GM10248 (cell line): ENCODE results near the gene FABP1.

Experiments
- CTCF ChIA-PET: fragments of 300-600 bp; sonication (Branson Sonifier 250); formaldehyde crosslinking; extraction: SDS; loops from one replicate; lab custom pipeline; 2021; ENCODE audit warnings: antibody characterized with exemption; lab: Yijun Ruan, JAX
- POLR2A ChIA-PET: fragments of 350-650 bp; sonication (Branson Sonifier 250); formaldehyde crosslinking; extraction: SDS; loops from one replicate; lab custom pipeline; 2020; ENCODE audit warnings: antibody characterized with exemption; lab: Yijun Ruan, JAX
- DNase-seq: peaks from one replicate; pipeline ENCODE4 v3.0.0; 2012; ENCODE audit errors: extremely low spot score
- CTCF ChIP-seq: IDR thresholded peaks from 2 replicates; pipeline ENCODE4 v1.5.1; 2012; ENCODE audit warnings: mild to moderate bottlenecking, low read depth; ENCODE audit errors: extremely low read depth, missing control alignments, control extremely low read depth

FABP1 gene

DNA sequence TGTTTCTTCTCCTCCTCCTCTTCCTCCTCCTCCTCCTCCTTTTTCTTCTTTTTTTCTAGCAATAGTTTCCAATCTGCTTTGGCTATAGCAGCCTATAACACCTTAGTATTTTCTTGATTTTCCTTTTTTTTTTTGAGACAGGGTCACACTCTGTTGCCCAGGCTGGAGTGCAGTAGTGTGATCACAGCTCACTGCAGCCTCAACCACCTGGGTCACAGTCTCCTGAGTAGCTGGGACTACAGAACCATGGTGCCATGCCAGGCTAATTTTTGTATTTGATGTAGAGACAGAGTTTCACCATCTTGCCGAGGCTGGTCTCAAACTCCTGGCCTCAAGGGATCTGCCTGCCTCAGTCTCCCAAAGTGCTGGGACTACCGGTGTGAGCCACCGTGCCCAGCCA lies 31.6 kb upstream of the FABP1 start:
- ChIA-PET CTCF (interaction anchor here (0.6 to 5.1 kb wide), 15 partner anchors 10 to 758 kb away, joined by 3 to 111 read pairs (median 4); partner anchors contain the start of gene THNSL2), POLR2A (no interaction called here)
- no peak for DNase-seq
- TF ChIP-seq CTCF, result no peak

GRCh38 chr2:88148929-88149438 lies 21.1 kb upstream of the FABP1 start:
- no peak for DNase-seq
- no peak for TF ChIP-seq CTCF
- ChIA-PET POLR2A (no interaction called here), CTCF (no interaction called here)

DNA sequence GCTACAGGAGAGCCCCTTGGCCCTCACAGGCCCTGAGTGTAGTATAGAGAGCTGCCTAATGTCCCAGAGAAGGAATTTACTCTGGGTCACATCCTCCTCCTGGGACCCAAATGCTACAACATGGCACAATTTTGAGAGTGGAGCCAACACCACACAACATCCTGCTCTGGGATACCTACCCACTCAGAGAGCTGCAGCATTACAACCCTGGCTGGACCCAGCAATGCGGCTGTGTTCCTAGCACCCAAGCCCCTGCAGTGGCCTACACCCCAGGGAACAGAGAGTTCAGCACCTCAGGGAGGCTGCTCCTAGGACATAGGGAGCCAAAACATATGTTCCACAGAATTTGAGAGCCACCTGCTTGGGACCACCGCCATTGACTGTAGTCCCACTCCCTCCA lies 19.3 kb upstream of the FABP1 start:
- ChIA-PET CTCF (interaction anchor here (0.8 to 2.7 kb wide), 4 partner anchors 8 to 87 kb away, joined by 3 to 16 read pairs (median 4); no protein-coding TSS in a partner anchor), POLR2A (no interaction called here)
- no peak for TF ChIP-seq CTCF
- no peak for DNase-seq

DNA sequence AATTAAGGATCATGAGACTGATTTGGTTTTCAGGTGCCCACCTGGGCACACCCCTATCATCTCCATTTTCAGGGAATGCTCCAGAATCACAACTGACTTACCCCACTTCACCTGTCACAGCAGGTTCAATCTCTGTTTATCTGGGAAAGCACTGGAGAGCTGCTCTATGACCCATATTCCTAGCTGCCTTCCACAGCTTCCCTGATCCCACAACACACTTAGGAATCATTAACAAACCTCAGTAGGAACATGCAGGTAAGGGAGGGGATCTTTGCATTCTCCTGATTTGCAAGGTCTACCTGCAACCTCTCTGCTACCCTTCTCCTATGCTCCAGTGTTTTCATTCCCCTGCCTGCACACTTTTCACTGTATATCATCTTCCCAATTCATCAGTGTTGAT lies 18.7 kb upstream of the FABP1 start:
- POLR2A ChIA-PET, result no interaction called here
- CTCF ChIA-PET, result interaction anchor here (0.8 to 2.7 kb wide), 3 partner anchors 9 to 86 kb away, joined by 3 to 16 read pairs (median 6); no protein-coding TSS in a partner anchor
- no peak for DNase-seq
- no peak for TF ChIP-seq CTCF

- ChIA-PET CTCF (interaction anchor here (0.8 to 2.7 kb wide), 2 partner anchors 15 to 142 kb away, joined by 3 to 16 read pairs; no protein-coding TSS in a partner anchor), POLR2A (no interaction called here)
- TF ChIP-seq CTCF, result no peak
- no peak for DNase-seq
These were observed 17.1 kb upstream of the FABP1 start for GRCh38 chr2:88144914-88145497.

- POLR2A ChIA-PET, result no interaction called here
- no peak for DNase-seq
- no peak for TF ChIP-seq CTCF
- CTCF ChIA-PET, result no interaction called here
These were observed 16.4 kb upstream of the FABP1 start for GRCh38 chr2:88144271-88144670.

GRCh38 chr2:88141952-88142351 lies 14.1 kb upstream of the FABP1 start:
- POLR2A ChIA-PET, result no interaction called here
- no peak for TF ChIP-seq CTCF
- CTCF ChIA-PET, result interaction anchor here (1.0 to 1.8 kb wide), 2 partner anchors 8 to 11 kb away, joined by 3 to 4 read pairs; no protein-coding TSS in a partner anchor
- DNase-seq, result no peak
